HepG2 (cell line): ENCODE results near the gene ERFL. TPM values are rescaled to one million over a fixed set of nuclear protein-coding genes. Genes with fewer than 3 reads are reported as not detected.
A peak's percentile ranks its signal among the peaks of the same experiment; 100 is the strongest.

Experiments
- BRF2 ChIP-seq: sonication (generic); formaldehyde crosslinking; IDR thresholded peaks from 2 replicates; pipeline ENCODE4 v1.8.1; 2022; ENCODE audit warnings: mild to moderate bottlenecking, missing genetic modification reagents
- CHD2 ChIP-seq: IDR thresholded peaks from 2 replicates; pipeline ENCODE4 v1.6.1; 2011; ENCODE audit warnings: low read depth, low read length, improper control_type of control experiment
- DR1 ChIP-seq: sonication (generic); formaldehyde crosslinking; IDR thresholded peaks from 2 replicates; pipeline ENCODE4 v1.8.0; 2021; ENCODE audit warnings: mild to moderate bottlenecking, missing genetic modification reagents, inconsistent platforms
- GLI4 ChIP-seq: sonication (generic); formaldehyde crosslinking; IDR thresholded peaks from 2 replicates; pipeline ENCODE4 v1.5.1; 2020; ENCODE audit warnings: missing genetic modification reagents, mild to moderate bottlenecking, moderate library complexity, borderline replicate concordance
- GPBP1L1 ChIP-seq: sonication (generic); formaldehyde crosslinking; IDR thresholded peaks from 2 replicates; pipeline ENCODE4 v1.5.0; 2020; ENCODE audit warnings: mild to moderate bottlenecking, missing genetic modification reagents
- HNRNPLL ChIP-seq: fragments of 200-400 bp; formaldehyde crosslinking; IDR thresholded peaks from 2 replicates; pipeline ENCODE4 v1.6.1; 2017; ENCODE audit warnings: mild to moderate bottlenecking, low read depth, low read length; ENCODE audit not compliant: poor library complexity, severe bottlenecking
- KLF12 ChIP-seq: sonication (generic); formaldehyde crosslinking; IDR thresholded peaks from 2 replicates; pipeline ENCODE4 v1.4.0; 2020; ENCODE audit warnings: missing genetic modification reagents, borderline replicate concordance
- MZF1 ChIP-seq: sonication (generic); formaldehyde crosslinking; IDR thresholded peaks from 2 replicates; pipeline ENCODE4 v1.8.1; 2023; ENCODE audit warnings: mild to moderate bottlenecking, missing genetic modification reagents, borderline replicate concordance
- NFATC3 ChIP-seq: sonication (generic); formaldehyde crosslinking; IDR thresholded peaks from 2 replicates; pipeline ENCODE4 v1.5.1; 2020; ENCODE audit warnings: mild to moderate bottlenecking, missing genetic modification reagents
- PAF1 ChIP-seq: IDR thresholded peaks from 2 replicates; pipeline ENCODE4 v1.6.1; 2016; ENCODE audit warnings: missing genetic modification reagents, missing compliant biosample characterization
- SMARCC2 ChIP-seq: fragments of 450-650 bp; IDR thresholded peaks from 2 replicates; pipeline ENCODE4 v1.6.1; 2017; ENCODE audit warnings: antibody characterized with exemption, mild to moderate bottlenecking
- SMARCE1 ChIP-seq: fragments of 450-650 bp; IDR thresholded peaks from 2 replicates; pipeline ENCODE4 v1.6.1; 2017; ENCODE audit warnings: borderline replicate concordance
- SP2 ChIP-seq: sonication (generic); formaldehyde crosslinking; IDR thresholded peaks from 2 replicates; pipeline ENCODE4 v1.5.1; 2020; ENCODE audit warnings: mild to moderate bottlenecking, missing genetic modification reagents
- SP4 ChIP-seq: sonication (generic); formaldehyde crosslinking; IDR thresholded peaks from 2 replicates; pipeline ENCODE4 v1.8.1; 2023; ENCODE audit warnings: mild to moderate bottlenecking, missing genetic modification reagents
- TOPORS ChIP-seq: sonication (generic); formaldehyde crosslinking; IDR thresholded peaks from 2 replicates; pipeline ENCODE4 v1.8.0; 2023; ENCODE audit warnings: mild to moderate bottlenecking, missing genetic modification reagents
- YEATS4 ChIP-seq: sonication (generic); formaldehyde crosslinking; IDR thresholded peaks from 2 replicates; pipeline ENCODE4 v1.4.0; 2020; ENCODE audit warnings: missing genetic modification reagents, borderline replicate concordance
- ZFP36L2 ChIP-seq: sonication (generic); formaldehyde crosslinking; IDR thresholded peaks from 2 replicates; pipeline ENCODE4 v1.4.0; 2020; ENCODE audit warnings: missing genetic modification reagents
- ZFYVE20 ChIP-seq: sonication (generic); formaldehyde crosslinking; IDR thresholded peaks from 2 replicates; pipeline ENCODE4 v1.8.0; 2023; ENCODE audit warnings: low read depth, mild to moderate bottlenecking, moderate library complexity, missing genetic modification reagents, borderline replicate concordance
- ZHX1 ChIP-seq: sonication (generic); formaldehyde crosslinking; IDR thresholded peaks from 2 replicates; pipeline ENCODE4 v1.8.1; 2022; ENCODE audit warnings: low read depth, mild to moderate bottlenecking, missing genetic modification reagents
- ZNF205 ChIP-seq: IDR thresholded peaks from 2 replicates; pipeline ENCODE4 v1.6.1; 2018; ENCODE audit warnings: missing biosample characterization, missing genetic modification reagents
- ZNF275 ChIP-seq: sonication (generic); formaldehyde crosslinking; IDR thresholded peaks from 2 replicates; pipeline ENCODE4 v1.8.0; 2022; ENCODE audit warnings: missing genetic modification reagents, mild to moderate bottlenecking, inconsistent platforms, borderline replicate concordance
- ZNF44 ChIP-seq: sonication (generic); formaldehyde crosslinking; IDR thresholded peaks from 2 replicates; pipeline ENCODE4 v1.5.1; 2020; ENCODE audit warnings: mild to moderate bottlenecking, missing genetic modification reagents
- ZNF644 ChIP-seq: IDR thresholded peaks from 2 replicates; pipeline ENCODE4 v1.6.1; 2016; ENCODE audit warnings: low read depth
- ZNF709 ChIP-seq: sonication (generic); formaldehyde crosslinking; IDR thresholded peaks from 2 replicates; pipeline ENCODE4 v1.5.0; 2020; ENCODE audit warnings: mild to moderate bottlenecking, missing genetic modification reagents
- ZNF839 ChIP-seq: sonication (generic); formaldehyde crosslinking; IDR thresholded peaks from 2 replicates; pipeline ENCODE4 v1.4.0; 2020; ENCODE audit warnings: missing genetic modification reagents, mild to moderate bottlenecking, borderline replicate concordance
- polyA plus RNA-seq, 8 experiments: library from polyadenylated mRNA; depleted of rRNA in 3 of 8; stranded (reverse) in 7 of 8; unstranded in 1 of 8; fragments of >200 nt; fragmentation: Illumina TruSeq in 4 of 8; extraction: Trizol in 4 of 8; gene quantifications; 2 replicates each; pipeline versions ENCODE4 v1.2.1 to v1.2.3, GENCODE V29; 2011 to 2016; ENCODE audit warnings: low read depth in 4 of 8, missing spikeins in 1 of 8, mixed read lengths in 1 of 8; ENCODE audit not compliant: insufficient read depth in 1 of 8
- total RNA-seq, 5 experiments: library from RNA; depleted of rRNA; stranded (reverse); fragments of >200 nt; fragmentation: Illumina TruSeq; extraction: Trizol; gene quantifications; 2 replicates each; pipeline ENCODE4 v1.2.3, GENCODE V29; 2016; ENCODE audit warnings: low read depth in 1 of 5

Gene ERFL
- total and polyA plus RNA-seq, 2 of the 13 experiments (the other 11 are each of a cell fraction or from before 2014, with no cell fraction given): not detected

- TF ChIP-seq SP4 (CRISPR knock-in tag): no peak
- TF ChIP-seq ZNF709 (CRISPR knock-in tag): no peak
- TF ChIP-seq HNRNPLL: no peak
- no peak for TF ChIP-seq BRF2 (CRISPR knock-in tag)
- TF ChIP-seq SMARCC2: no peak
- TF ChIP-seq NFATC3 (CRISPR knock-in tag): no peak
- TF ChIP-seq MZF1 (CRISPR knock-in tag): peak; percentile 98
- no peak for TF ChIP-seq ZNF839 (CRISPR knock-in tag)
- no peak for TF ChIP-seq ZNF44 (CRISPR knock-in tag)
- TF ChIP-seq ZFYVE20 (CRISPR knock-in tag): no peak
- TF ChIP-seq CHD2: no peak
- no peak for TF ChIP-seq YEATS4 (CRISPR knock-in tag)
- TF ChIP-seq GPBP1L1 (CRISPR knock-in tag): no peak
- TF ChIP-seq SP2 (CRISPR knock-in tag): no peak
- TF ChIP-seq DR1 (CRISPR knock-in tag): no peak
- TF ChIP-seq SMARCE1: no peak
- TF ChIP-seq ZFP36L2 (CRISPR knock-in tag): no peak
- no peak for TF ChIP-seq GLI4
- TF ChIP-seq TOPORS (CRISPR knock-in tag): no peak
- TF ChIP-seq ZNF644 (CRISPR knock-in tag): no peak
- no peak for TF ChIP-seq ZNF275
- no peak for TF ChIP-seq PAF1 (CRISPR knock-in tag)
- 0 out of 2 replicates have a peak, but pooled peaks have one; percentile 75 for TF ChIP-seq ZNF205 (CRISPR knock-in tag)
- TF ChIP-seq KLF12 (CRISPR knock-in tag): peak; percentile 57; the same call in 1 of the 2 replicates
- TF ChIP-seq ZHX1: no peak
Measured at GRCh38 chr19:41904118-41904870, 24.0 kb downstream of the ERFL start (continued).
